ENCODE data around the gene PDSS2. TPM values are rescaled to one million over a fixed set of nuclear protein-coding genes. Genes with fewer than 3 reads are reported as not detected.

Gene PDSS2
- total RNA-seq, 1 donor from 2014 or later: 14.9 TPM

DNA sequence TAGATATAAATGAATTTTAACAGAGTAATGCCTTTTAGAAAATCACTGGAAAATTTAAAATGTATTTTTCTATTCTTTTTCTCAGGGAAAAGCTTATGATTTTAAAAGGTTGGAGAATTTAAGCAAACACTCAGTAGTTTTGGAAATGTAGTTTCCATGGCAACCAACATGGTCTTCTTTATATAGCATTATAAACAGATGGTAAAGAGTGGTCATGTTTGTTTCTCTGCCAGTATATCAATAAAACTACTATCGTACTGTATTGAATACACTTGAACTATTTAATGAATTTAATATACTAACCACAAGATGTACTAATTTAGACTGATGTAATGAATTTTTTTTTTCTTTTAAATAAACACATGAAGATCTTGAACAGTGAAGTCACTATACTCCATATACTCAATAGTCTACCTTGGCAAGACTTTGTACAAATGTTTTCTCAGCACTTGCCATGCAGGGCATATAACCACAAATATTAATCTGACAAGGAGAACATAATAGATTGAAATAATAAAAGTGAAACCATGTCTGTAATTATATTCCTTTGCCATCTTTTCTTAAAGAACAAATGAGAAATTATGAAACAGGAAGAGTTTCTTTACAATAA is 105.5 kb downstream of the PDSS2 start:
- Mint-ChIP-seq H3K9me3 (no peaks in the 10 kb centered on the region), H3K36me3 (no peaks in the 10 kb centered on the region), H3K4me3 (no peak overlapping the region), H3K27me3 (ENCODE audit: insufficient read depth, low read depth) (no peaks in the 10 kb centered on the region), H3K4me1 (no peaks in the 10 kb centered on the region), H3K27ac (no peak overlapping the region)
- no peak overlapping the region for H3K4me3 ChIP-seq
- no peaks in the 10 kb centered on the region for H3F3A ChIP-seq (ENCODE audit: low read depth)
- H3K4me1 ChIP-seq: no peaks in the 10 kb centered on the region
- H3K9ac ChIP-seq: no peak overlapping the region
- H3K4me2 ChIP-seq: no peak overlapping the region
- no peaks in the 10 kb centered on the region for H4K20me1 ChIP-seq (ENCODE audit: low read depth)
- TF ChIP-seq EZH2 (IDR thresholded peaks at IDR 0.05) (no peak), EZH2phosphoT487 (IDR thresholded peaks at IDR 0.05) (no peak)
- TF ChIP-seq, protein P1, sequence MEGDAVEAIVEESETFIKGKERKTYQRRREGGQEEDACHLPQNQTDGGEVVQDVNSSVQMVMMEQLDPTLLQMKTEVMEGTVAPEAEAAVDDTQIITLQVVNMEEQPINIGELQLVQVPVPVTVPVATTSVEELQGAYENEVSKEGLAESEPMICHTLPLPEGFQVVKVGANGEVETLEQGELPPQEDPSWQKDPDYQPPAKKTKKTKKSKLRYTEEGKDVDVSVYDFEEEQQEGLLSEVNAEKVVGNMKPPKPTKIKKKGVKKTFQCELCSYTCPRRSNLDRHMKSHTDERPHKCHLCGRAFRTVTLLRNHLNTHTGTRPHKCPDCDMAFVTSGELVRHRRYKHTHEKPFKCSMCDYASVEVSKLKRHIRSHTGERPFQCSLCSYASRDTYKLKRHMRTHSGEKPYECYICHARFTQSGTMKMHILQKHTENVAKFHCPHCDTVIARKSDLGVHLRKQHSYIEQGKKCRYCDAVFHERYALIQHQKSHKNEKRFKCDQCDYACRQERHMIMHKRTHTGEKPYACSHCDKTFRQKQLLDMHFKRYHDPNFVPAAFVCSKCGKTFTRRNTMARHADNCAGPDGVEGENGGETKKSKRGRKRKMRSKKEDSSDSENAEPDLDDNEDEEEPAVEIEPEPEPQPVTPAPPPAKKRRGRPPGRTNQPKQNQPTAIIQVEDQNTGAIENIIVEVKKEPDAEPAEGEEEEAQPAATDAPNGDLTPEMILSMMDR (IDR thresholded peaks at IDR 0.05): no peak
- H3K79me2 ChIP-seq (ENCODE audit: low read depth): no peaks in the 10 kb centered on the region
- H2AFZ ChIP-seq (replicated peaks): no peak overlapping the region
- no peak overlapping the region for H3K27ac ChIP-seq
- no peaks in the 10 kb centered on the region for H3K36me3 ChIP-seq
- no peaks in the 10 kb centered on the region for H3K27me3 ChIP-seq
- no peak for DNase-seq (ENCODE audit: low spot score)
- no peaks in the 10 kb centered on the region for H3K9me3 ChIP-seq (ENCODE audit: low read depth)

GRCh38 chr6:107348224-107348623 is 111.1 kb downstream of the PDSS2 start:
- Mint-ChIP-seq H3K27me3 (ENCODE audit: insufficient read depth, low read depth) (no peaks in the 10 kb centered on the region), H3K4me3 (no peak overlapping the region)

DNA sequence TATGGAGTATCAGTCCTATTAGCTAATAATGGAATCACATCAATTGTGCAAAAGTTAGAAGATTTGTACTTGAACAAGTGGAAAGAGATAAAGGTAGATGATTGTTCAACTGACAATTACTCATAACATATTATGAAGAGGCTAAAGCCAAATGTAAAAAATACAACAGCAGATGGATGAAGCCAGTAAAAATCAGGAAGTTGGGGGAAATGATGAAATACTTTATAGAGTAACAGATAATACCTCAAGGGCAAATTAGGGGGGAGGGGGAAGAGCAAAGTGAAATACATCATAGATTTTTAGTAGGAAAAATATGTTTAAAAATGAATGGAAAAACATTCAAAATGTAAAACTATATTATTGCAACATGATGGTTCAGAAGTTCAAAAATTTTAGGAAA is 114.0 kb downstream of the PDSS2 start:
- H3K36me3 Mint-ChIP-seq: no peaks in the 10 kb centered on the region
- no peaks in the 10 kb centered on the region for H3K27me3 Mint-ChIP-seq (ENCODE audit: insufficient read depth, low read depth)
- no peaks in the 10 kb centered on the region for H3K27me3 ChIP-seq

More at GRCh38 chr6:107348224-107348623, 111.1 kb downstream of the PDSS2 start:
- Histone ChIP-seq H3K36me3 (no peaks in the 10 kb centered on the region), H3K4me3 (no peak overlapping the region), H3K9ac (no peak overlapping the region), H3F3A (ENCODE audit: low read depth) (no peaks in the 10 kb centered on the region), H3K4me1 (no peaks in the 10 kb centered on the region), H3K27me3 (no peaks in the 10 kb centered on the region), H2AFZ (replicated peaks) (no peak overlapping the region), H3K27ac (no peak overlapping the region), H4K20me1 (ENCODE audit: low read depth) (no peaks in the 10 kb centered on the region), H3K4me2 (no peak overlapping the region), H3K79me2 (ENCODE audit: low read depth) (no peaks in the 10 kb centered on the region), H3K9me3 (ENCODE audit: low read depth) (no peaks in the 10 kb centered on the region)
- Mint-ChIP-seq H3K27ac (no peak overlapping the region), H3K9me3 (no peaks in the 10 kb centered on the region), H3K36me3 (no peaks in the 10 kb centered on the region), H3K4me1 (no peaks in the 10 kb centered on the region)
- DNase-seq (ENCODE audit: low spot score): no peak
- TF ChIP-seq, protein P1 (IDR thresholded peaks at IDR 0.05): no peak
- TF ChIP-seq EZH2 (IDR thresholded peaks at IDR 0.05): no peak
- TF ChIP-seq EZH2phosphoT487 (IDR thresholded peaks at IDR 0.05): no peak

More for the DNA sequence above, 114.0 kb downstream of the PDSS2 start:
- Histone ChIP-seq H3K36me3 (no peaks in the 10 kb centered on the region), H3K4me2 (no peak overlapping the region), H3K9ac (no peak overlapping the region), H4K20me1 (ENCODE audit: low read depth) (no peaks in the 10 kb centered on the region), H3K9me3 (ENCODE audit: low read depth) (no peaks in the 10 kb centered on the region), H2AFZ (replicated peaks) (no peak overlapping the region), H3K4me3 (no peak overlapping the region), H3K4me1 (no peaks in the 10 kb centered on the region), H3F3A (ENCODE audit: low read depth) (no peaks in the 10 kb centered on the region), H3K79me2 (ENCODE audit: low read depth) (no peaks in the 10 kb centered on the region), H3K27ac (no peak overlapping the region)
- Mint-ChIP-seq H3K4me1 (no peaks in the 10 kb centered on the region), H3K27ac (no peak overlapping the region), H3K9me3 (no peaks in the 10 kb centered on the region), H3K4me3 (no peak overlapping the region)
- TF ChIP-seq EZH2phosphoT487 (IDR thresholded peaks at IDR 0.05) (no peak), EZH2 (IDR thresholded peaks at IDR 0.05) (no peak)
- TF ChIP-seq, protein P1 (IDR thresholded peaks at IDR 0.05): no peak
- DNase-seq (ENCODE audit: low spot score): no peak
